OCI-LY7 (cell line): Measurements from ENCODE around the gene FYN.

Experiments
- EZH2phosphoT487 ChIP-seq: fragments of 200-600 bp; sonication (generic); IDR thresholded peaks from 2 replicates; pipeline ENCODE4 v1.6.1; 2018; ENCODE audit warnings: low read depth, borderline replicate concordance, mild to moderate bottlenecking, mixed run types, antibody characterized with exemption, low read length, moderate library complexity, mixed read lengths
- TF ChIP-seq, protein P1 (sequence below): fragments of 200-600 bp; sonication (generic); conservative IDR thresholded peaks from 2 replicates; pipeline ENCODE4 v1.5.1; 2014; ENCODE audit warnings: mild to moderate bottlenecking, antibody characterized with exemption, low read length, moderate library complexity, mixed read lengths

DNA sequence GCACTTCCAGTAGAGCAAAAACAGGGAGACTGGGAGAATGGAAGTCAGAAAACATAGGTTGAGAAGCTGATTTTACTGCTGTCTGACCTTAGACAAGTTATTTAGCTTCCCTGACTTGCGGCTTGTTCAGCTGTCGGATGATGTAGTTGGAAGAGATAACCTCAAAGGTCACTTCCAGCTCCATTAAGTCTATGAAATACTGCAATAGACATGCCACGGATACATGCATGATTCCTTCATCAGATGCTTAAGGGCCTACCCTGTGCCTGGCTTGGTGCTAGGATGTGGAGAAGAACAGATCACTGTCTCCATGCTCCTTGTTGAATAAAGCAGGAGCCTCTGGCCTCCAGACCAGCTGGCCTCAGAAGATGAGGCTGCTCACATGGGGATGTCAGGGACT is 43.7 kb downstream of the FYN start:
- TF ChIP-seq, protein P1, sequence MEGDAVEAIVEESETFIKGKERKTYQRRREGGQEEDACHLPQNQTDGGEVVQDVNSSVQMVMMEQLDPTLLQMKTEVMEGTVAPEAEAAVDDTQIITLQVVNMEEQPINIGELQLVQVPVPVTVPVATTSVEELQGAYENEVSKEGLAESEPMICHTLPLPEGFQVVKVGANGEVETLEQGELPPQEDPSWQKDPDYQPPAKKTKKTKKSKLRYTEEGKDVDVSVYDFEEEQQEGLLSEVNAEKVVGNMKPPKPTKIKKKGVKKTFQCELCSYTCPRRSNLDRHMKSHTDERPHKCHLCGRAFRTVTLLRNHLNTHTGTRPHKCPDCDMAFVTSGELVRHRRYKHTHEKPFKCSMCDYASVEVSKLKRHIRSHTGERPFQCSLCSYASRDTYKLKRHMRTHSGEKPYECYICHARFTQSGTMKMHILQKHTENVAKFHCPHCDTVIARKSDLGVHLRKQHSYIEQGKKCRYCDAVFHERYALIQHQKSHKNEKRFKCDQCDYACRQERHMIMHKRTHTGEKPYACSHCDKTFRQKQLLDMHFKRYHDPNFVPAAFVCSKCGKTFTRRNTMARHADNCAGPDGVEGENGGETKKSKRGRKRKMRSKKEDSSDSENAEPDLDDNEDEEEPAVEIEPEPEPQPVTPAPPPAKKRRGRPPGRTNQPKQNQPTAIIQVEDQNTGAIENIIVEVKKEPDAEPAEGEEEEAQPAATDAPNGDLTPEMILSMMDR, result no peak
- TF ChIP-seq EZH2phosphoT487, result no peak
